ENCODE data around the gene ZNF346.

Gene ZNF346

GRCh38 chr5:177070536-177071191 is 48.2 kb downstream of the ZNF346 start:
- Histone ChIP-seq H4K5ac (ENCODE audit: low read length) (no peak overlapping the region), H2BK120ac (ENCODE audit: low read depth, low read length) (no peak overlapping the region), H4K8ac (ENCODE audit: low read depth, low read length) (no peak overlapping the region), H3K56ac (ENCODE audit: low read length) (no peak overlapping the region), H3K23ac (ENCODE audit: low read length) (no peak overlapping the region), H3K4ac (ENCODE audit: low read depth, low read length) (no peak overlapping the region), H2AK5ac (ENCODE audit: low read length) (no peak overlapping the region), H3K9ac (ENCODE audit: low read length) (no peak overlapping the region), H3K4me1 (ENCODE audit: control insufficient read depth, low read depth, low read length) (no peaks in the 10 kb centered on the region), H3K4me2 (ENCODE audit: low read length) (no peak overlapping the region), H3K4me3 (ENCODE audit: low read length) (no peak overlapping the region), H3K36me3 (ENCODE audit: control insufficient read depth, insufficient read depth, low read length) (no peaks in the 10 kb centered on the region), H3K79me2 (ENCODE audit: control insufficient read depth, insufficient read depth, low read length) (no peaks in the 10 kb centered on the region), H3K79me1 (ENCODE audit: low read length) (no peaks in the 10 kb centered on the region), H2BK15ac (replicated peaks; ENCODE audit: low read depth) (no peak overlapping the region), H3K27ac (ENCODE audit: low read depth, low read length) (no peak overlapping the region), H3K18ac (ENCODE audit: low read length) (no peak overlapping the region), H3K27me3 (ENCODE audit: insufficient read depth, low read length, poor library complexity) (no peaks in the 10 kb centered on the region), H2BK5ac (ENCODE audit: low read length) (no peak overlapping the region)
- WGBS (ENCODE audit: extremely low coverage, insufficient coverage, low lambda C conversion rate), result no CpG with 5 or more reads among the region's 6 CpGs
- no peak for DNase-seq

GRCh38 chr5:177071666-177072385 is 49.3 kb downstream of the ZNF346 start:
- Histone ChIP-seq H2BK15ac (replicated peaks; ENCODE audit: low read depth) (no peak overlapping the region), H4K5ac (ENCODE audit: low read length) (no peak overlapping the region), H3K56ac (ENCODE audit: low read length) (no peak overlapping the region), H3K27ac (ENCODE audit: low read depth, low read length) (no peak overlapping the region), H2AK5ac (ENCODE audit: low read length) (no peak overlapping the region), H2BK120ac (ENCODE audit: low read depth, low read length) (no peak overlapping the region), H3K18ac (ENCODE audit: low read length) (no peak overlapping the region), H3K27me3 (ENCODE audit: insufficient read depth, low read length, poor library complexity) (no peaks in the 10 kb centered on the region), H3K23ac (ENCODE audit: low read length) (no peak overlapping the region), H3K79me2 (ENCODE audit: control insufficient read depth, insufficient read depth, low read length) (no peaks in the 10 kb centered on the region), H3K4ac (ENCODE audit: low read depth, low read length) (no peak overlapping the region), H4K8ac (ENCODE audit: low read depth, low read length) (no peak overlapping the region), H3K9ac (ENCODE audit: low read length) (no peak overlapping the region), H3K4me2 (ENCODE audit: low read length) (no peak overlapping the region), H3K4me3 (ENCODE audit: low read length) (no peak overlapping the region), H3K36me3 (ENCODE audit: control insufficient read depth, insufficient read depth, low read length) (no peaks in the 10 kb centered on the region), H3K4me1 (ENCODE audit: control insufficient read depth, low read depth, low read length) (no peaks in the 10 kb centered on the region), H2BK5ac (ENCODE audit: low read length) (no peak overlapping the region), H3K79me1 (ENCODE audit: low read length) (no peaks in the 10 kb centered on the region)
- peak; percentile 84 for DNase-seq
- no CpG with 5 or more reads among the region's 6 CpGs for WGBS (ENCODE audit: extremely low coverage, insufficient coverage, low lambda C conversion rate)

- Histone ChIP-seq H3K56ac (ENCODE audit: low read length) (no peak overlapping the region), H3K79me1 (ENCODE audit: low read length) (no peaks in the 10 kb centered on the region), H2BK120ac (ENCODE audit: low read depth, low read length) (no peak overlapping the region), H3K18ac (ENCODE audit: low read length) (no peak overlapping the region), H3K27ac (ENCODE audit: low read depth, low read length) (no peak overlapping the region), H3K4me3 (ENCODE audit: low read length) (no peak overlapping the region), H3K4me2 (ENCODE audit: low read length) (no peak overlapping the region), H2AK5ac (ENCODE audit: low read length) (no peak overlapping the region), H3K23ac (ENCODE audit: low read length) (no peak overlapping the region), H3K36me3 (ENCODE audit: control insufficient read depth, insufficient read depth, low read length) (no peaks in the 10 kb centered on the region), H2BK15ac (replicated peaks; ENCODE audit: low read depth) (no peak overlapping the region), H4K5ac (ENCODE audit: low read length) (no peak overlapping the region), H3K27me3 (ENCODE audit: insufficient read depth, low read length, poor library complexity) (no peaks in the 10 kb centered on the region), H3K4ac (ENCODE audit: low read depth, low read length) (no peak overlapping the region), H4K8ac (ENCODE audit: low read depth, low read length) (no peak overlapping the region), H3K79me2 (ENCODE audit: control insufficient read depth, insufficient read depth, low read length) (no peaks in the 10 kb centered on the region), H3K9ac (ENCODE audit: low read length) (no peak overlapping the region), H2BK5ac (ENCODE audit: low read length) (no peak overlapping the region), H3K4me1 (ENCODE audit: control insufficient read depth, low read depth, low read length) (no peaks in the 10 kb centered on the region)
- WGBS (ENCODE audit: extremely low coverage, insufficient coverage, low lambda C conversion rate), result no CpG with 5 or more reads among the region's 2 CpGs
- no peak for DNase-seq
Observed at GRCh38 chr5:177077335-177077734, 54.8 kb downstream of the ZNF346 start.

- Histone ChIP-seq H3K4me2 (ENCODE audit: low read length) (no peak overlapping the region), H3K27ac (ENCODE audit: low read depth, low read length) (no peak overlapping the region), H3K4ac (ENCODE audit: low read depth, low read length) (no peak overlapping the region), H3K27me3 (ENCODE audit: insufficient read depth, low read length, poor library complexity) (no peaks in the 10 kb centered on the region), H3K23ac (ENCODE audit: low read length) (no peak overlapping the region), H2BK5ac (ENCODE audit: low read length) (no peak overlapping the region), H3K79me1 (ENCODE audit: low read length) (no peaks in the 10 kb centered on the region), H3K36me3 (ENCODE audit: control insufficient read depth, insufficient read depth, low read length) (no peaks in the 10 kb centered on the region), H3K18ac (ENCODE audit: low read length) (no peak overlapping the region), H3K4me3 (ENCODE audit: low read length) (no peak overlapping the region), H3K56ac (ENCODE audit: low read length) (no peak overlapping the region), H2BK120ac (ENCODE audit: low read depth, low read length) (no peak overlapping the region), H4K8ac (ENCODE audit: low read depth, low read length) (no peak overlapping the region), H3K79me2 (ENCODE audit: control insufficient read depth, insufficient read depth, low read length) (no peaks in the 10 kb centered on the region), H4K5ac (ENCODE audit: low read length) (no peak overlapping the region), H3K9ac (ENCODE audit: low read length) (no peak overlapping the region), H2BK15ac (replicated peaks; ENCODE audit: low read depth) (no peak overlapping the region), H2AK5ac (ENCODE audit: low read length) (no peak overlapping the region), H3K4me1 (ENCODE audit: control insufficient read depth, low read depth, low read length) (no peaks in the 10 kb centered on the region)
- no CpG with 5 or more reads among the region's 9 CpGs for WGBS (ENCODE audit: extremely low coverage, insufficient coverage, low lambda C conversion rate)
- no peak for DNase-seq
Observed at GRCh38 chr5:177079606-177080005, 57.1 kb downstream of the ZNF346 start.

GRCh38 chr5:177080265-177080664 is 57.8 kb downstream of the ZNF346 start:
- Histone ChIP-seq H3K4ac (ENCODE audit: low read depth, low read length) (no peak overlapping the region), H3K18ac (ENCODE audit: low read length) (no peak overlapping the region), H3K4me3 (ENCODE audit: low read length) (no peak overlapping the region), H2AK5ac (ENCODE audit: low read length) (no peak overlapping the region), H3K56ac (ENCODE audit: low read length) (no peak overlapping the region), H2BK5ac (ENCODE audit: low read length) (no peak overlapping the region), H3K79me1 (ENCODE audit: low read length) (no peaks in the 10 kb centered on the region), H3K9ac (ENCODE audit: low read length) (no peak overlapping the region), H3K36me3 (ENCODE audit: control insufficient read depth, insufficient read depth, low read length) (no peaks in the 10 kb centered on the region), H2BK15ac (replicated peaks; ENCODE audit: low read depth) (no peak overlapping the region), H4K8ac (ENCODE audit: low read depth, low read length) (no peak overlapping the region), H4K5ac (ENCODE audit: low read length) (no peak overlapping the region), H3K79me2 (ENCODE audit: control insufficient read depth, insufficient read depth, low read length) (no peaks in the 10 kb centered on the region), H3K27ac (ENCODE audit: low read depth, low read length) (no peak overlapping the region), H2BK120ac (ENCODE audit: low read depth, low read length) (no peak overlapping the region), H3K23ac (ENCODE audit: low read length) (no peak overlapping the region), H3K4me1 (ENCODE audit: control insufficient read depth, low read depth, low read length) (no peaks in the 10 kb centered on the region), H3K27me3 (ENCODE audit: insufficient read depth, low read length, poor library complexity) (no peaks in the 10 kb centered on the region), H3K4me2 (ENCODE audit: low read length) (no peak overlapping the region)
- no CpG with 5 or more reads among the region's 5 CpGs for WGBS (ENCODE audit: extremely low coverage, insufficient coverage, low lambda C conversion rate)
- no peak for DNase-seq

All from mesendoderm (in vitro differentiated cells).